ENCODE results near the gene CELF1. TPM values are rescaled to one million over a fixed set of nuclear protein-coding genes. Genes with fewer than 3 reads are reported as not detected.
A peak's percentile ranks its signal among the peaks of the same experiment; 100 is the strongest.

The CELF1 gene
- total RNA-seq, 1 donor from 2014 or later: 82.2 TPM

DNA sequence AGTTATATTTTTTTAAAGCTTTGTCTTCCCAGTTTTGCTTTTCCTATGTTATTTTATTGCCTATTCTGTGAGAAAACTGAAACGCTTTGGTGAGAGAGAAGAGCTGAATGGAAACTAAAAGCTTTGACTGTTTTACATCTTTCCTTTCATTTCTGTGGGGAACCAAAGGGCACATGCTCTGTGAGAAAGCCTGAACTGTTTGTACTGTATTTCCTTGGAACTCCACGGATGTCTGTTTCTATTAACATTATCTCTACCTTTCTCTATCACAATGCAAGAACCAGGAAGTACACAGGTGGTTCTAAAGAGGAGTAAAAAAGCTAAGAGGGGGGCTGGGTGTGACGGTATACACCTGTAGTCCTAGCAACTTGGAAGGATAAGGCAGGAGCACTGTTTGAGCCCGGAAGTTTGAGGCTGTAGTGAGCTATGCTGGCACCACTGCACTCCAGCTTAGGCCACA, 43.8 kb downstream of the CELF1 start:
- H3K27me3 Mint-ChIP-seq (ENCODE audit: low read depth): no peaks in the 10 kb centered on the region
- peak overlapping the region; percentile 52 for H3K27ac Mint-ChIP-seq (ENCODE audit: unreplicated experiment)
- TF ChIP-seq, protein P1, sequence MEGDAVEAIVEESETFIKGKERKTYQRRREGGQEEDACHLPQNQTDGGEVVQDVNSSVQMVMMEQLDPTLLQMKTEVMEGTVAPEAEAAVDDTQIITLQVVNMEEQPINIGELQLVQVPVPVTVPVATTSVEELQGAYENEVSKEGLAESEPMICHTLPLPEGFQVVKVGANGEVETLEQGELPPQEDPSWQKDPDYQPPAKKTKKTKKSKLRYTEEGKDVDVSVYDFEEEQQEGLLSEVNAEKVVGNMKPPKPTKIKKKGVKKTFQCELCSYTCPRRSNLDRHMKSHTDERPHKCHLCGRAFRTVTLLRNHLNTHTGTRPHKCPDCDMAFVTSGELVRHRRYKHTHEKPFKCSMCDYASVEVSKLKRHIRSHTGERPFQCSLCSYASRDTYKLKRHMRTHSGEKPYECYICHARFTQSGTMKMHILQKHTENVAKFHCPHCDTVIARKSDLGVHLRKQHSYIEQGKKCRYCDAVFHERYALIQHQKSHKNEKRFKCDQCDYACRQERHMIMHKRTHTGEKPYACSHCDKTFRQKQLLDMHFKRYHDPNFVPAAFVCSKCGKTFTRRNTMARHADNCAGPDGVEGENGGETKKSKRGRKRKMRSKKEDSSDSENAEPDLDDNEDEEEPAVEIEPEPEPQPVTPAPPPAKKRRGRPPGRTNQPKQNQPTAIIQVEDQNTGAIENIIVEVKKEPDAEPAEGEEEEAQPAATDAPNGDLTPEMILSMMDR (IDR thresholded peaks at IDR 0.05): no peak
- no peaks in the 10 kb centered on the region for H3K9me3 Mint-ChIP-seq (ENCODE audit: low read depth)
- H3K4me3 Mint-ChIP-seq (ENCODE audit: unreplicated experiment): no peak overlapping the region
- no peaks in the 10 kb centered on the region for H3K36me3 Mint-ChIP-seq (ENCODE audit: low read depth)
- no peak for DNase-seq (ENCODE audit: low spot score)
- peaks cover 80% of the 10 kb centered on the region for H3K4me1 Mint-ChIP-seq (ENCODE audit: low read depth)

DNA sequence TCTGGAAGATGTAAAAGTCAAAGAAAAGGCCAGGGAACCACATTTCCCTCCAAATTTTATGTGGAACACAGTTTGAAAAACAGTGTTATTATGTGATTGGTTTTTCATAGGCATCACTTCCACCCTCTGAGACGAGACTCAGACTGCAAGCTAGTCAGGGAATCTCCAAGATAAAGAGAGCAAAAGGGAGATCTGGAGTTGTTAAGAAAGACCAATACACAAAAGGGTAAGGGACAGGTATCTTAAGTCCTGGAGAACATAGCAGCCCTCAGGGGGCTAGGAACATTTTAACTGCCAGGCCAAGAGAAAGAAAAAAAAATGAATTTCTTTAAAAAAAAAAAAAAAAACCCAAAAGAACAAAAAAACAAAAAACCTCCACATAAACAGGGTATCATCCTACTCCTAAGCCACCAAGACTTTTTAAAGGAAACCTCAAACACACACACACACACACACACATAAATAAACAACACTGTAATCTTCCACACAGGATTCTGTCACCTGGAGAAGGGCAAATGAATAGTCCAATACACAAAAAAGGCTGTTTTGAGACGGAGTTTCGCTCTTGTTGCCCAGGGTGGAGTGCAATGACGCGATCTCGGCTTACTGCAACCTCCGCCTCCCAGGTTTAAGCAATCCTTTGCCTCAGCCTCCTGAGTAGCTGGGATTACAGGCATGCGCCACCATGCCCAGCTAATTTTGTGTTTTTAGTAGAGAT, 44.5 kb downstream of the CELF1 start:
- no peak for DNase-seq (ENCODE audit: low spot score)
- TF ChIP-seq, protein P1 (IDR thresholded peaks at IDR 0.05): no peak
- Mint-ChIP-seq H3K27ac (ENCODE audit: unreplicated experiment) (peak overlapping the region; percentile 80), H3K4me1 (ENCODE audit: low read depth) (peaks cover 74% of the 10 kb centered on the region), H3K36me3 (ENCODE audit: low read depth) (no peaks in the 10 kb centered on the region), H3K4me3 (ENCODE audit: unreplicated experiment) (no peak overlapping the region), H3K27me3 (ENCODE audit: low read depth) (no peaks in the 10 kb centered on the region), H3K9me3 (ENCODE audit: low read depth) (no peaks in the 10 kb centered on the region)

DNA sequence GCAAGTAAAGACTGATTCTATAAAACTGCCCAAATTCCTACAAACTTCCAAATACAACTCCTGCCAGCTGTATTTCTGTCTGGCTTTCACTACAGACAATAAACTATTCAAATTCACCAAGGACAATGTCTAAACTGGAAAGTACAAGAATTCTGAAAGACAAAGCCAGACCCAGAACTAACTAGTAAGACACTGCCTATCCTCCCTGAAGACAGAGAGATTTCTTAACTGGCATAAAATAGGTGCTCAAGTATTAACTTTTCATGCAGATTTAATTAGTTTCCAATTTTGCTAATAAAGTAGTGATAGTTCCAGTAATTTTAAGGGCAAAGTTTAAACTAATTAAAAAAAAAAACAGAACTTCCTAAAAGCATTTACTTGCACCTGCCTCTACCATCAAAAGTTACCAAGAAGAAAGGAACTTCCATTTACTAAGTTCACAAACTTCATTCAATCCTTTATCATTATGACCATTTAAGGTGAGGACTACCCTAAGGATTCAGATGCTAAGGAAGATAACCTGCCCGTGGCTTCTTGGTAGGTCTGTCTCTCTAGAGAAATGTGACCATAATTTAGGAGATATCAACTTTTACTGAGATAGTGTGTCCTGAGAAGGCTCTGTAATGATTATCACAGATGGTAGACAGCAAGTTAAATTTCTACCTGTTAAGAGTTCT, 45.2 kb downstream of the CELF1 start:
- Mint-ChIP-seq H3K27ac (ENCODE audit: unreplicated experiment) (peak overlapping the region; percentile 80), H3K36me3 (ENCODE audit: low read depth) (no peaks in the 10 kb centered on the region), H3K4me1 (ENCODE audit: low read depth) (peaks cover 69% of the 10 kb centered on the region), H3K9me3 (ENCODE audit: low read depth) (no peaks in the 10 kb centered on the region), H3K4me3 (ENCODE audit: unreplicated experiment) (no peak overlapping the region), H3K27me3 (ENCODE audit: low read depth) (no peaks in the 10 kb centered on the region)
- no peak for DNase-seq (ENCODE audit: low spot score)
- TF ChIP-seq, protein P1 (IDR thresholded peaks at IDR 0.05): no peak

DNA sequence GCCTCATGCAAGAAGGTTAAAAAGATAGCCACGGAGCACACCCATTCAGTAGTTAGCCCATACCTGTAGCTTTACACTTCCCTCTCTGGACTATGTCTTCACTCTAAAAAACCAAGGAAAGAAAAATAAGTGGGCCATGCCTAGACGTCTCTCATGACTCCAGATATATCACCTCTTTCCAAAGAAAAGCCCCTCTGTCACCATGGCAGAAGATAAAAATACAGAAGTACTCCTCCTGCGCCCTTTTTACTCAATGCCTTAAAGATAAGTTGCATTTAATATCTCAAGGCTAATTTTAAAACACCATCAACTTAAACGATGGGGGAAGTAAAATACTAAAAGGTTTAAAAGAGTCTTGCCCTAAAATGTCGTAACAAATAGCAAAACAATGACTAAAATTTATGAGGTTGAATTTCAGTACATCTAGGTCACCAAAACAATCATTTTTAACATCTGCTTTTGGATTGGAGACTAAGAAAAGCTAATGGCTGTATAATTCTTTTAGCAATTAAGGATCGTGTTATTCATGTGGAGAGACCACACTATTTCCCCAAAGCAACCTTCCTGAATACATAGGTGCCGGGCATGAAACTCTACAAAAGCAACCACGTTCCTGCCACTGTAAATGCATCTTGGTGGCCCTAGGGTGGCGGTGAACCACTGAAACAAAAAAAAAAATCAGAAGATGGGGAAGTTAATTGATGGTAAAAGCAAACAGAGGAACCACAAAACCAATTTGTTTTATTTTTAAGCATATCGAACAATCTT, 46.0 kb downstream of the CELF1 start:
- Mint-ChIP-seq H3K4me1 (ENCODE audit: low read depth) (peaks cover 65% of the 10 kb centered on the region), H3K4me3 (ENCODE audit: unreplicated experiment) (no peak overlapping the region)

More for the DNA sequence above, 46.0 kb downstream of the CELF1 start:
- H3K27me3 Mint-ChIP-seq (ENCODE audit: low read depth): no peaks in the 10 kb centered on the region
- TF ChIP-seq, protein P1 (IDR thresholded peaks at IDR 0.05): no peak
- no peaks in the 10 kb centered on the region for H3K9me3 Mint-ChIP-seq (ENCODE audit: low read depth)
- H3K27ac Mint-ChIP-seq (ENCODE audit: unreplicated experiment): peak overlapping the region; percentile 65
- no peak for DNase-seq (ENCODE audit: low spot score)
- peaks cover 2% of the 10 kb centered on the region for H3K36me3 Mint-ChIP-seq (ENCODE audit: low read depth)
